ENCODE results near the gene SGK1.
"Not testable (repeated sequence)": the region's sequence is repeated elsewhere in the genome, so short reads cannot be mapped to it uniquely, and the experiment has no call there.

The SGK1 gene

GRCh38 chr6:134249759-134250602 is 67.9 kb downstream of the SGK1 start:
- no peak for DNase-seq

- DNase-seq = no peak
Measured at GRCh38 chr6:134249239-134249758, 68.6 kb downstream of the SGK1 start.

GRCh38 chr6:134247844-134248580 is 69.9 kb downstream of the SGK1 start:
- no peak for DNase-seq

- DNase-seq = peak; percentile 76
Measured at GRCh38 chr6:134247231-134247833, 70.6 kb downstream of the SGK1 start.

- DNase-seq = no peak
Measured at GRCh38 chr6:134245706-134246105, 72.2 kb downstream of the SGK1 start.

GRCh38 chr6:134245041-134245440 is 72.9 kb downstream of the SGK1 start:
- DNase-seq = no peak

GRCh38 chr6:134240665-134241431 is 77.1 kb downstream of the SGK1 start:
- peak; percentile 88 for DNase-seq

- no peak for DNase-seq
Measured at GRCh38 chr6:134238960-134239795, 78.7 kb downstream of the SGK1 start.

- DNase-seq = no peak
Measured at GRCh38 chr6:134238006-134238405, 79.9 kb downstream of the SGK1 start.

- no peak for DNase-seq
Measured at GRCh38 chr6:134235937-134236751, 81.8 kb downstream of the SGK1 start.

GRCh38 chr6:134235334-134235733 is 82.6 kb downstream of the SGK1 start:
- DNase-seq = not testable (repeated sequence)

- DNase-seq = no peak
Measured at GRCh38 chr6:134233180-134233955, 84.5 kb downstream of the SGK1 start.

- no peak for DNase-seq
Measured at GRCh38 chr6:134230940-134231339, 87.0 kb downstream of the SGK1 start.

GRCh38 chr6:134230087-134230700 is 87.7 kb downstream of the SGK1 start:
- DNase-seq = no peak

GRCh38 chr6:134229520-134229919 is 88.4 kb downstream of the SGK1 start:
- no peak for DNase-seq

- no peak for DNase-seq
Measured at GRCh38 chr6:134223796-134224420, 94.0 kb downstream of the SGK1 start.

GRCh38 chr6:134221250-134221649 is 96.7 kb downstream of the SGK1 start:
- DNase-seq = no peak

- no peak for DNase-seq
Measured at GRCh38 chr6:134217798-134218140, 100.1 kb downstream of the SGK1 start.
